Measurements from ENCODE around the gene OSCP1. TPM values are rescaled to one million over a fixed set of nuclear protein-coding genes. Genes with fewer than 3 reads are reported as not detected.

The OSCP1 gene
- polyA plus RNA-seq, 1 donor (not counting 4 experiments of a cell fraction or from before 2014, with no cell fraction given): 9.5 TPM

GRCh38 chr1:36440044-36440443, 10.2 kb downstream of the OSCP1 start:
- Histone ChIP-seq H3K9ac (ENCODE audit: control insufficient read depth, extremely low read depth, insufficient read depth, low read length) (no peak overlapping the region), H3K4me1 (ENCODE audit: control insufficient read depth, extremely low read depth, insufficient read depth, low read length) (peaks cover 15% of the 10 kb centered on the region), H3K27ac (ENCODE audit: control insufficient read depth, insufficient read depth, low read length) (no peak overlapping the region), H3K27me3 (ENCODE audit: control insufficient read depth, extremely low read depth, insufficient read depth, low read length) (no peaks in the 10 kb centered on the region), H3K9me3 (ENCODE audit: control insufficient read depth, low read depth, low read length) (no peaks in the 10 kb centered on the region), H4K20me1 (ENCODE audit: control insufficient read depth, extremely low read depth, insufficient read depth, low read length) (no peaks in the 10 kb centered on the region), H3K4me2 (ENCODE audit: control insufficient read depth, extremely low read depth, insufficient read depth, low read depth, low read length) (no peak overlapping the region), H3K9me1 (ENCODE audit: control insufficient read depth, extremely low read depth, insufficient read depth, low read length) (no peaks in the 10 kb centered on the region), H2AFZ (ENCODE audit: control insufficient read depth, low read length) (no peak overlapping the region), H3K79me2 (ENCODE audit: control insufficient read depth, insufficient read depth, low read length) (no peaks in the 10 kb centered on the region), H3K36me3 (ENCODE audit: control insufficient read depth in 2 of 2, extremely low read depth in 1 of 2, insufficient read depth in 2 of 2, low read length in 2 of 2) (no peaks in the 10 kb centered on the region), H3K4me3 (ENCODE audit: control insufficient read depth in 2 of 3, extremely low read depth in 1 of 3, insufficient read depth in 2 of 3, low read depth in 1 of 3, low read length in 3 of 3) (no peak overlapping the region)
- FAIRE-seq: no peak
- TF ChIP-seq EZH2 (IDR thresholded peaks at IDR 0.05; ENCODE audit: low read length): no peak
- no peak for TF ChIP-seq CTCF (optimal IDR thresholded peaks at IDR 0.05 in 1 of 3, IDR thresholded peaks at IDR 0.05 in 1 of 3, conservative IDR thresholded peaks at IDR 0.05 in 1 of 3; ENCODE audit: extremely low read depth in 1 of 3, insufficient read depth in 2 of 3, low read length in 3 of 3)
- dilution Hi-C loops (cut with MboI; ENCODE audit: extremely low pct_ligation_motif_present, low sequenced_read_pairs): no loop called here
- DNase-seq (ENCODE audit: low read depth, low spot score): no peak

GRCh38 chr1:36438715-36439114, 11.5 kb downstream of the OSCP1 start:
- no peaks in the 10 kb centered on the region for H3K79me2 ChIP-seq (ENCODE audit: control insufficient read depth, insufficient read depth, low read length)
- dilution Hi-C loops (cut with MboI; ENCODE audit: extremely low pct_ligation_motif_present, low sequenced_read_pairs): no loop called here
- H3K4me1 ChIP-seq (ENCODE audit: control insufficient read depth, extremely low read depth, insufficient read depth, low read length): peaks cover 15% of the 10 kb centered on the region
- FAIRE-seq: no peak
- TF ChIP-seq EZH2 (IDR thresholded peaks at IDR 0.05; ENCODE audit: low read length): no peak
- TF ChIP-seq CTCF (optimal IDR thresholded peaks at IDR 0.05 in 1 of 3, IDR thresholded peaks at IDR 0.05 in 1 of 3, conservative IDR thresholded peaks at IDR 0.05 in 1 of 3; ENCODE audit: extremely low read depth in 1 of 3, insufficient read depth in 2 of 3, low read length in 3 of 3): no peak
- H3K9ac ChIP-seq (ENCODE audit: control insufficient read depth, extremely low read depth, insufficient read depth, low read length): no peak overlapping the region
- no peak overlapping the region for H2AFZ ChIP-seq (ENCODE audit: control insufficient read depth, low read length)
- H3K9me3 ChIP-seq (ENCODE audit: control insufficient read depth, low read depth, low read length): no peaks in the 10 kb centered on the region
- no peaks in the 10 kb centered on the region for H3K27me3 ChIP-seq (ENCODE audit: control insufficient read depth, extremely low read depth, insufficient read depth, low read length)
- no peak overlapping the region for H3K4me3 ChIP-seq (ENCODE audit: control insufficient read depth in 2 of 3, extremely low read depth in 1 of 3, insufficient read depth in 2 of 3, low read depth in 1 of 3, low read length in 3 of 3)
- H4K20me1 ChIP-seq (ENCODE audit: control insufficient read depth, extremely low read depth, insufficient read depth, low read length): no peaks in the 10 kb centered on the region
- no peak overlapping the region for H3K27ac ChIP-seq (ENCODE audit: control insufficient read depth, insufficient read depth, low read length)
- no peaks in the 10 kb centered on the region for H3K36me3 ChIP-seq (ENCODE audit: control insufficient read depth in 2 of 2, extremely low read depth in 1 of 2, insufficient read depth in 2 of 2, low read length in 2 of 2)
- DNase-seq (ENCODE audit: low read depth, low spot score): no peak
- H3K4me2 ChIP-seq (ENCODE audit: control insufficient read depth, extremely low read depth, insufficient read depth, low read depth, low read length): no peak overlapping the region
- H3K9me1 ChIP-seq (ENCODE audit: control insufficient read depth, extremely low read depth, insufficient read depth, low read length): no peaks in the 10 kb centered on the region
